Measurements from ENCODE around the gene GGA2.
"Not testable (repeated sequence)": the region's sequence is repeated elsewhere in the genome, so short reads cannot be mapped to it uniquely, and the experiment has no call there.

GGA2 gene

DNA sequence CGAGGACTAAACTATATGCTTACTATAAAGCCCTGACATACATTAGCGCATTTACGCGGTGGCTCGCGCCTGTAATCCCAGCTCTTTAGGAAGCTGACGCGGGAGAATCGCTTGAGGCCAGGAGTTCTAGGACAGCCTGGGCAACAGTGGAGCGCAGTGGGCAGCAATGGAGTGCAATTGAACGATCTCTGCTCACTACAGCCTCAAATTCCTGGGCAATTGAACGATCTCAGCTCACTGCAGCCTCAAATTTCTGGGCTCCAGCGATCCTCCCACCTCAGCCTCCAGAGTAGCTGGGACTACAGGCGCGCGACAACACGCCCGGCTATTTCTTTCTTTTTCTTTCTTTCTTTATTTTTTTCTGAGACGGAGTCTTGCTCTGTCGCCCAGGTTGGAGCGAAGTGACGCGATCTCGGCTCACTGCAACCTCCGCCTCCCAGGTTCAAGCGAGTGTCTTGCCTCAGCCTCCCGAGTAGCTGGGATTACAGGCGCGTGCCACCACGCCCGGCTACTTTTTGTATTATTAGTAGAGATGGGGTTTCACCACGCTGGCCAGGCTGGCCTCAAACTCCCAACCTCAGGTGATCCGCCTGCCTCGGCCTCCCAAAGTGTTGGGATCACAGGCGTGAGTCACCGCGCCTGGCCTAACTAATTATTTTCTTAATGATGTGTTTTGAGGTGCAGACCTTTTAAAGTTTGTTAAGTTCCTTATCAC is 56.8 kb downstream of the GGA2 start:
- TF ChIP-seq, protein P1, sequence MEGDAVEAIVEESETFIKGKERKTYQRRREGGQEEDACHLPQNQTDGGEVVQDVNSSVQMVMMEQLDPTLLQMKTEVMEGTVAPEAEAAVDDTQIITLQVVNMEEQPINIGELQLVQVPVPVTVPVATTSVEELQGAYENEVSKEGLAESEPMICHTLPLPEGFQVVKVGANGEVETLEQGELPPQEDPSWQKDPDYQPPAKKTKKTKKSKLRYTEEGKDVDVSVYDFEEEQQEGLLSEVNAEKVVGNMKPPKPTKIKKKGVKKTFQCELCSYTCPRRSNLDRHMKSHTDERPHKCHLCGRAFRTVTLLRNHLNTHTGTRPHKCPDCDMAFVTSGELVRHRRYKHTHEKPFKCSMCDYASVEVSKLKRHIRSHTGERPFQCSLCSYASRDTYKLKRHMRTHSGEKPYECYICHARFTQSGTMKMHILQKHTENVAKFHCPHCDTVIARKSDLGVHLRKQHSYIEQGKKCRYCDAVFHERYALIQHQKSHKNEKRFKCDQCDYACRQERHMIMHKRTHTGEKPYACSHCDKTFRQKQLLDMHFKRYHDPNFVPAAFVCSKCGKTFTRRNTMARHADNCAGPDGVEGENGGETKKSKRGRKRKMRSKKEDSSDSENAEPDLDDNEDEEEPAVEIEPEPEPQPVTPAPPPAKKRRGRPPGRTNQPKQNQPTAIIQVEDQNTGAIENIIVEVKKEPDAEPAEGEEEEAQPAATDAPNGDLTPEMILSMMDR (IDR thresholded peaks at IDR 0.05; ENCODE audit: control insufficient read depth, extremely low read depth, insufficient read depth), result no peak
- peak overlapping the region; percentile 95 for H3K4me3 ChIP-seq (ENCODE audit: low read depth, low read length)
- DNase-seq (ENCODE audit: low read depth), result no peak

DNA sequence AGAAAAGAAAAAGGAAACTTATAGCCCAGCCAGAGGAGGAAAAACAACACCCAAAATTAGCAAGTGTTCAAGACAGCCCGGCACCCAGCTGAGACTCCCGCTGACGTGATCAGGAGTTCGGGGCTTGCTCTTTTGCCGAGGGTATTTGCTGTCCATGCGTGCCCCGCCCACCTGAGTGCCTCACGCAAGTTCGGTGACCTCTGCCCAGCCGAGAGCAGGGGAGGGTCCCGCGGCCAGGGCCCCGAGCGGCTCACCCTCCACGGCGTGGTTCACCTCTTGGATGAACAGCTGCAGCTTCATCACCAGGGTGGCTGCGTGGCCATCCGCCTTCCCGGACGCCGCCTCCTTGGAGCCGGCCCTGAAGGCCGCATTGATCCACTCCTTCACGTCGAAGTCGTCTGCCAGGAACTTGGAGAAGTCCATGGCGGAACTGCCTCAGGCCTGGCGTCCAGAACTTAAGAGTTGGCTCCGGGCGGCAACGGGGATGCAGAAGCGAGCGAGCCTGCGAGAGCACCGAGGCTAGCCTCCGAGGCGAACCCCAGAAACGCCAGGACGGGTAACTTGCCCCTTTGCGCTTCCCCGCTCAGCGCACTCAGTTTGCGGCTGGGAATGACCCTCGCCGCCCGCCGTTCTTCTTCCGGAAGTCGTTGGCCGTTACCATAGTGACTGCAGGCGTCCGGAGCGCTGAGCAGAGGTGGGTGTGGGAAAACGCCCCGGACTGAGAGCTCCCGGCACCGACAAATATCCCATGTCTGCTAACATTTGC is 57.5 kb downstream of the GGA2 start, which contains the start of gene COG7:
Gene COG7, minus strand, starts transcription at position 618 of the 766 bp plus-strand sequence. Its CDS starts 195 bp downstream, at position 423.
- DNase-seq (ENCODE audit: low read depth), result peak; percentile 57
- peak within 1 kb of the TSS; percentile 95 for H3K4me3 ChIP-seq (ENCODE audit: low read depth, low read length)

DNA sequence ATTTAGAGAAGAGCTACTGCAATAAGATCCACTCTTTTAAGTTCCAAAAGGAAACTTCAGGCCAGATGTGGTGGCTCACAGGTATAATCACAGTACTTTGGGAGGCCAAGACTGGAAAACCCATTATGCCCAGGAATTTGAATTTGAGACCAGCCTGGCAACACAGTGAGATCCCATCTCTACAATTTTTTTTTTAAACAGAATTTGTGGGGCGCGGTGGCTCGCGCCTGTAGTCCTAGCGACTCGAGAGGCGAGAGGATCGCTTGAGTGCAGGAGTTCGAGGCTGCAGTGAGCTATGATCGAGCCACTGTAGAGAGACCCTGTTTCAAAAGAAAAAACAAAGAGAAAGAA is 58.1 kb downstream of the GGA2 start:
- TF ChIP-seq, protein P1 (IDR thresholded peaks at IDR 0.05; ENCODE audit: control insufficient read depth, extremely low read depth, insufficient read depth), result no peak
- H3K4me3 ChIP-seq (ENCODE audit: low read depth, low read length), result peak overlapping the region; percentile 95
- no peak for DNase-seq (ENCODE audit: low read depth)

More for the DNA sequence above, 57.5 kb downstream of the GGA2 start, which contains the start of gene COG7:
- TF ChIP-seq, protein P1 (IDR thresholded peaks at IDR 0.05; ENCODE audit: control insufficient read depth, extremely low read depth, insufficient read depth), result no peak

DNA sequence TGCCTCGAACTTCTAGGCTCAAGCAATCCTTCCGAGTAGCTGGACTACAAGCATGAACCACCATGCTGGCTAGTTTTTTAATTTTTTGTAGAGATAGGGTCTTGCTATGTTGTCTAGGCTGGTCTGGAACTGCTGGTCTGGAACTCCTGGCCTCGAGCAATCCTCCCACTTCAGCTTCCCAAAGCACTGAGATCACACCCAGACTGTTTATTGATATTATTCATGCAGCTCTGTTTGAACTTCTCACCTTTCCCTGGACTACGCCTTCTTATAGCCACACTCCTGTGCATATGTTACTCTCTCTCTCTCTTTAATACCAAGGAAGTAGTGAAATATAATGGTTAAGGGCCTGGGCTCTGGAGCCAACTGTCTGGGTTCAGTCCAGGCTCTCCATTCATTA is 61.9 kb downstream of the GGA2 start:
- TF ChIP-seq, protein P1 (IDR thresholded peaks at IDR 0.05; ENCODE audit: control insufficient read depth, extremely low read depth, insufficient read depth), result no peak
- H3K4me3 ChIP-seq (ENCODE audit: low read depth, low read length), result no peak overlapping the region
- DNase-seq (ENCODE audit: low read depth), result no peak

DNA sequence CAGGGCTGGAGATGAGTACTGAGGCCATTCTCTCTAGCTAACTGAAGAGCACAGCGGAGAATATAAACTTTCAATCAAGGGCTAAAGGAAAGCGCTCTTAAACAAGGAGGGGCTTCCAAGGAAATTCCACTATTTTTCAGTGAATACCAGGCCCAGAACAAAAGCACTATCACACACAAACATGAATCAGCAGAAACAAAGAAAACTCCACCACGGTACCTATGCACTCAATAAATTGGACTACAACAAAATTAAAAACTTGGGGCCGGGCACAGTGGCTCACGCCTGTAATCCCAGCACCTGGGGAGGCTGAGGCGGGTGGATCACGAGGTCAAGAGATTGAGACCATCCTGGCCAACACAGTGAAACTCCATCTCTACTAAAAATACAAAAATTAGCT is 72.8 kb downstream of the GGA2 start:
- DNase-seq (ENCODE audit: low read depth), result not testable (repeated sequence)

DNA sequence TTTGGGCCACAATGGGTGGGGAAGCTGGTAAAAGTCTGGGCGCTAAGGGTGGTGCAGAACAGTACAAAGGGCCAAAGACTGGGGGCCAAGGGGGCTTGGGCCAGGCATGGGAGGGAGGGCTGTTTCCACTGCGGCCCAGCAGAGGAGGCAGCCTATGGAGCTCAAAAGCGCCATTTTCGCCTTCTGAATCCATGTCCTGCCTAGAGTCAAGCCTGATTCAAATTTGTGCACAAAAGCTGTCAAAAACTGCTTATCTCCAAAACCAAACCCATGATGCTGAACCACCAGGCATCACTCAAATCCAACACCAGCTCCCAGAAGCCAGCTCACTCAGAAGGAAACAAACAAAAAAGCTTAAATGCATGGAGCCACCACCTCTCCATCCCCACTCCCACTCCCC is 73.3 kb downstream of the GGA2 start:
- TF ChIP-seq, protein P1 (IDR thresholded peaks at IDR 0.05; ENCODE audit: control insufficient read depth, extremely low read depth, insufficient read depth), result no peak
- H3K4me3 ChIP-seq (ENCODE audit: low read depth, low read length), result no peak overlapping the region
- no peak for DNase-seq (ENCODE audit: low read depth)

More for the DNA sequence above, 72.8 kb downstream of the GGA2 start:
- not testable (repeated sequence) for H3K4me3 ChIP-seq (ENCODE audit: low read depth, low read length)

DNA sequence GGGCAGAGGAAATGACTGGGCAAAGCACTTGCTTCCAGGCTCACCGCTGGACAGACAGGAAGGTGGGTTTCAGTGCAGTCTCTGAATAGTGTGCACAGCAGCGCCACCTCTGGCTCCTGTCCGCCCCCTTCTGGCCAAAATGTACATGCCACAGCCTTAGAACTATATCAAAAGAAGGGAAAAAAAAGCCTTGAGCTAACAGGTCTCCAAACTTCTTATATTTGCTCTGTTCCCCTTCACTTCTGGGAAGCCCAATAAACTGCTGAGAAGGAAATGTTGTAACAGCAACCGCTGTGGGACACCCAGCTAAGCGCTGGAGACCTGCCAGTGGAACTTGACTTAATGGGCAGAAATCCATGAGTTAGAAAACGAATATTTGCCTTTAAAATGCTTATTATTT is 74.8 kb downstream of the GGA2 start:
- DNase-seq (ENCODE audit: low read depth), result no peak
- TF ChIP-seq, protein P1 (IDR thresholded peaks at IDR 0.05; ENCODE audit: control insufficient read depth, extremely low read depth, insufficient read depth), result peak; percentile 84
- no peak overlapping the region for H3K4me3 ChIP-seq (ENCODE audit: low read depth, low read length)
